Posterior cingulate gyrus (tissue), 11 donors: ENCODE data around the gene PIGR.

Source experiments
- DNase-seq, 10 donors: peaks; one replicate each; pipeline versions ENCODE4 v3.0.0 to v3.0.0-alpha.2; 2020 to 2021; ENCODE audit warnings: mixed read lengths in 3 of 10
- intact Hi-C: fragments of 100-400 bp; cut with DNase I; formaldehyde crosslinking; loops from one replicate; pipeline ENCODE4 v1.15.1; 2023

Gene PIGR

DNA sequence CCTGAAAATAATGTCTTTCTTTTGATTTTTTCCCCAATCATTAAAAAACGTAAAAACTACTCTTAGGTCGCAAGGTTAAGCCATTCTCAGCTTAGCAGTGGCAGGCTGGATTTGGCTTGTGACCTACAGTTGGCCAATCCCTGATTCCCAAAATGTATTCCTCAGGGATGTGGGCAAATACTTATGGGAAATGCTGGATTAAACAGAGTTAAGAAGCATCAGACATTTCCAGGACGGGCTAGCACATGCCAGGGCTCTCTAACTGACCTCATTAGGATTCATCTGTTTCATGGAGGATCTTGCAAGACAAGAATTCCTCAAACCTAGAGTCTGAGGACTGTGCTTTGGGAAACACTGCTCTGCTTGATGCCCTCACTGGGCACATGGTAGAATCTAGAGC lies 50.0 kb downstream of the PIGR start:
- DNase-seq, result no peak
- intact Hi-C loops, result no loop called here

DNA sequence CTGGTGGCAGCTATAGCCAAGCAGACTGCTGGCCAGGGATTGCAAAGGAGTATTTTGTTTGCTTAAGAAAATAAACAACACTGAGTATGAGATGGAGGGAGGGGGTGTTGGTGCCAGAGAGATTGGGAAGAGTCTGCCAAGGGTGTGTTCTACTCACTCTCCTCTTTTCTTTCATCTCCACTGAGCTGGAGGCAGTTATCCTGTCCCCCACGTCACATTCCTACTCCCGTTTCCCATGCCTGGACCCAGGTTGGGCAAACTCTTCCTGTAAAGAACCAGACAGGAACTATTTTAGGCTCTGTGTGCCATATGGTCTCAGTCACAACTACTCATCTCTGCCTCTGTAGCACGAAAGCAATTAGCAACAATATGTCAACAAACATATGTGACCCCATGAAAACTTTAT lies 50.4 kb downstream of the PIGR start:
- no peak for DNase-seq
- intact Hi-C loops, result no loop called here

DNA sequence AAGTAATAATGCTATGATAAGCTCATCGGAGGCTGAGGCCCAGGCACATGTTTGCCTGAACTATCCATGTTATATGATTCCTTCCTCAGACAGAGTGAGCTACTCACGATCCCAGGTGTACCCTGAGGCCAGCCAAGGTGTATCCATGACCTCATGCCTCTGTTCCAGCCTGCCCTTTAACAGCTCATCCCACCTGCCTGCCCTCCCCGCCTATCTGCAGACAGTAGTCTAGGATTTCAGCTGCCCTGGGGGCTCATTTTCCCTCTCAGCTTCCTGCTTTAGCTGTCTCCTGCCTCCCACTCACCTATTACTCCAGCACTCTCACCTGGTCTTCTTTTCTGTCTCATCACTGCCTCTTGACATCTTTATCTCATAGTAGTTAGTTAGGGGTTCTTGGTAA lies 50.9 kb downstream of the PIGR start:
- DNase-seq, result no peak
- intact Hi-C loops, result no loop called here

DNA sequence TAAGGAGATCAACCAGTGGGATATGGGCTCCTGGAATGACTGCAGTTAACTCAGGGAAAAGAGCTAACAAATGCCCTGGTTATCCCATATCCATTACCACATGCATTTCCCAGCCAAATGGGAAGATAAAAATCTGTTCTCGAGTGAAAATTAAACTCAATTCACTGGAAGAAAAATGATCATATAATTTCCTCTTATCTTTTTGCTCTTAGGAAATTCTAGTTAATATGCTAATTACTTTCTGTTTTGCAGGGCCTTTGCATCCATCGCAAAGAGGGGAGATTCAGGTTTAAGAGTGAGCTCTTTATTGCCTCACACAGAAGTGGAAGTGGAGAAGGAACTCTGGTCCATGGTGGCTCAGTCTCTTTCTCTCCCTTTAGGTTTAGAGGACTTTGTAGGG lies 52.9 kb downstream of the PIGR start:
- no peak for DNase-seq
- intact Hi-C loops, result no loop called here

DNA sequence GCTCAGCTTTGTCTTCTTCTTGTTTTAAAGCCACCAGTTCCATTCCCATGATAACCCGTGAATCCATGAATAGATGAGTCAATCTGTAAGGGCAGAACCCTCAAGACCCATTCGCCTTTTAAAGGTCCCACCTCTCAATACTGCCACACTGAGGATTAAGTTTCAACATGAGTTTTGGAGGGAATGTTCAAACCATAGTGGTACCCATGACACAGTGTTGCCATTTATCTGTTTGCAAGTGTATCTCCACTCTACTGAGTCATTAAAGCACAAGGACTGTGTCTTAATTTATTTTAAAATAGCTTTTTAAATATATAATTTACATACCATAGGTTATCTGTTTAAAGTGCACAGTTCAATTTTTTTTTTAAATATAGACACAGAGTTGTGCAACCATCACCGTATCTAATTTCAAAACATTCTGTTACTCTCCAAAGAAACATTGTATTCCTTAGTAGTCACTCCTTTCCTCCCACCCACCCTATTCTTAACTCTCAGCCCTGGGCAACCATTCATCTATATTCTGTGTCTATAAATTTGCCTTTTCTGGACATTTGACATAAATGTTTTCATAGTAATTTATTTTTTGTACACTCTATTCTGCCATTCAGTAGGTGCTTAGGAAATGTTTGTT lies 53.8 kb downstream of the PIGR start:
- intact Hi-C loops, result no loop called here
- no peak for DNase-seq

DNA sequence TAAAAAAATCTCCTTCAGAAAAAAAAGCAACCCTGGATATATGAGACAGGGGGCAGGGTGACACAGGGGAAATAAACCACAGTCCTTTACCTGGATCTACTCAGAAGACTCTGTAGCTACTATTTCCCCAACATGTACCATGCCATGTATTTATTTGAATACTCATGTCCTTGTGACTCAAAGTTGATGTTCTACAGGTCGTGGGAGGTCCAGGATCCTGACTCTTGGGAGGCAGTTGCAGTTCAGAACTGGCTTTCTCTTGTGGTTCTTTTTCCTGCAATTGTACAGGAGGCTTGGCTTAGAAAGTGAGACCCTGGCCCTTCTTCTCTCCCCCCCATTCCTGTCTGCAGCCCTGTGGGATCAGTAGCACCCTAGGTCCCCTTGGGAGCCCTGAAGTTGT lies 54.9 kb downstream of the PIGR start:
- DNase-seq, result no peak

DNA sequence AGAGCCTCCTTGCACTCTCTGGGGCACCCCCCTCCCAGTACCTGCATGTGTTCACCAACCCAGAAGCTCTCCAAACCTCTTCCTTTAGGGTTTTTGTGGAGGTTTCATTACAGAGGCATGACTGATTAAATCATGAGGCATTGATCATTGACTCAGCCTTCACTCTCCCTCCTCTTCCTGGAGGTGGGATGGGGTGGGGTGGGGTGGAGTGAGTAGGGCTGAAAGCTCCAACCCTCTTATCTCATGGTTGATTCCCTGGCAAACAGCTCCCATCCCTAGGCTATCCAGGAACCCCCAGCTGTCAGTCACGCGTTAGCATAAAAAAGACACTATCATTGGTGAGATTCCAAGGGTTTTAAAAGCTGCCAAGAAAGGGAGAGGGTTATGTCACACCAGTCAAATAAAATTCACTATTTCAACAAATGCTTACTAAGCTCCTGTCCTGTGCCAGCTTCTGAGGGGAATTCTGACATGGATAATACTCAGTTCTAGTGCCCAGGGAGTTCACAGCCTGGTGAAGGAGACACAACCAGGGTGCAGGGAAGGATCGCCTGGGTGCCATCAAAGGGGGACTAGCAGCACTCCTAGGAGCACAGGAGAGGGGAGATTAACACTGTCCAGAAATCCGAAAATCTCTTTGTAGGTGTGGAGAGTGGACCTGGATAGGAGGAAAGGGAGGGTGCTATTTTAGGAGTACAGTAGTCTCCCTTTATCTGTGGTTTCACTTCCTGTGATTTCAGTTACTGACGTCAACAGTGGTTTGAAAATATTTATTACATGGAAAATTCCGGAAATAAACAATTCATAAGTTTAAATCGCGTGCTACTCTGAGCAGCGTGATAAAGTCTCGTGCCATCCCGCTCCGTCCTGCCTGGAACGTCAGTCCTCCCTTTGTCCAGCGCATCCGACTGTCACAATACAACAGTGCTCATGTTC lies 55.9 kb downstream of the PIGR start:
- DNase-seq, result no peak
- intact Hi-C loops, result no loop called here

More for the DNA sequence above, 54.9 kb downstream of the PIGR start:
- intact Hi-C loops, result no loop called here

DNA sequence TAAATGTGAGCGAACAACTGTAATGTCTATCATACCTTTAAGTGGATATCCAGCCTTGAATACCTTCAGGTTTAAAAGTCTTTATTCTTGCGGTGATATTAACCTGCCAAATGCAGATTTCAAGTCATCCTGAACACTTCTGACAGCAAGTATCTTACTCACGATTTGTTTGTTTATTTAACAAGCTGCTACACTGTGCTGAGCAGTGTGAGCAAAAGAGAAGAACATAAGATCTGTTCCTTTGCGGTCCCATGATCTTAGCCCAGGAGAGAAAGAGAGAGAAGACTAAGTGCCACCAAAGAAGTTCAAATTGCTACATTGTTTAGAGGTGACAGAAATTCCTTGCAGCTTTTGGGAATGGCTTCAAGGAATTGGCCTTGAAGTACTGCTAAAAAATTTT lies 58.6 kb downstream of the PIGR start:
- DNase-seq, result no peak
- intact Hi-C loops, result no loop called here

DNA sequence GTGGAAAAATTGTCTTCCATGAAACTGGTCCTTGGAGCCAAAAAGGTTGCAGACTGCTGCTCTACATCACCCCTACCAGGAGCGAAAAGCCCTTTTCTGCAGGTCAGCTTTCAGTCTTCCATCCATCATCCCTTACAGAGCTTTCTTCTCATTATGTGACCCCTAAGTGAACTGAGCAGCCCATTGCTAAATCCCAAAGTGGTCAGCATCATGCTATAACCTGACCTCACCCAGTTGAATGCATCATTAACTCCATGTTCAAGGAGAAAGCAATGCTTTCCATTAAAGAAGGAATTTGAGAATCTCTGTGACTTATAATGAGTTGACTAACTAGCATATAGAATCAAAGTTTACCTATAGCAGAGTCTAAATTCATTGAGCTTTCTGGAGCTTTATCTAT lies 59.4 kb downstream of the PIGR start:
- intact Hi-C loops, result no loop called here
- DNase-seq, result no peak

DNA sequence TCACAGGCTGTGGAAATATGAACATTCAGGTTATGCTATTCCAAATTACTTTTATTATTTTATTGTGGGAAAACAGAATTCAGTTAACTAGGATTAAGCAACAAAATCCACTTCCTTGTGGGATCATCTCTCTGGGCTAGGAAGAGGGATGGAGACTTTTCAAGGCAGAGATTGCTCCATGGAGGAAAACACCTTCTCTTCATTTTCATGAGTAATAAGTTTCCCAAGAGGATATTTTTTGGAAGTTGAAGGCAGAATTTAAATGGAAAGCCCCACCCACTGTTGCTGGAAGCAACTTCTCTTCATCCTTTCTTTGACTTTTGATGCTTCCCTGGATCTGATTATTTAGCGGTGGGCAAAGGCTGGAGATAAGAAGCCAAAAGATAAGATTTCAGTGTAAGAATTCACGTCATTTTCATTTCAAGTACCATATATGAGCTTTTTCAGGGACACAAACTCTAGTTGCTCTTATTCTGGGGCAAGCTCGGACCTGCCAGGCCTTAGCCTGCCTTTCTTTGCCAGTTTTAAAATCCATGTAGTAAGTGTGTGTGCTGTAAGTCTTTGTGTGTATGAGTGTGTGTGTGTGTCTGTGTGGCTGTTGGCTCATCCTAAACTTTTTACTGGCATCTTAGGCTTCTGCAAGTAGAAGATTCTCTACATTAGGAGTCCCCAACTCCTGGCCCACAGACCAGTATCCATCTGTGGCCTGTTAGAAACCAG lies 60.8 kb downstream of the PIGR start:
- no peak for DNase-seq
- intact Hi-C loops, result no loop called here

DNA sequence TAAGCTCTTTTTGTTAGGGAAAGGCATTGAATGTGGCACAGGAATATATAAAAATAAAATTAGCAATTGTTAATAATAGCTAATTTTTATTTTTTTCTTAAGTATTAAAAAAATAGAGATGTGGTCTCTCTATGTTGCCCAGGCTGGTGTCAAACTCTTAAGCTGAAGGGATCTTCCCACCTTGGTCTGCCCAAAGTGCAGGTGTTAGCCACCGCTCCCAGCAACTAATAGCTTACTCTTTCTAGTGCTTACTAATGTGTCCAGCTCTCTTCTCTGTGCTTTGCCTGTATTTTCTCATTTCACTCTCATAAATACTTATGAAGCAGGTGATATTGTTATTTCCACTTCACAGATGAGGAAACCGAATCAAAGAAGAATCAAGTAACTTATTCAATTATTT lies 62.4 kb downstream of the PIGR start:
- no peak for DNase-seq
- intact Hi-C loops, result no loop called here

DNA sequence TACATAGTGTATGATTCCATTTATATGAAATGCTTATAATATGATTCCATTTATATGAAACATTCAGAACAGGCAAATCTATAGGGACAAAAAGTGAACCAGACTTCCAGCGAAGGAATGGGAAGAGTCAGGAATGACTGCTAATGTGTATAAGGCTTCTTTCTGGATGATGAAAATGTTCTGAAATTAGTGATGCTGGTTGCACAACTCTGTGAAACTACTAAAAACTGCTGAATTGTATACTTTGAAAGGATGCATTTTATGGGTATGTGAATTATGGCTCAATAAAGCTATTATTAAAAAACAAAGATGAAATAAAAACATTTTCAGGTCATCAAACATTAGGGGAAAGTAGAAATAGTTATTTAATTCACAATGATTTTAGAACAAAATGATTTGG lies 63.1 kb downstream of the PIGR start:
- intact Hi-C loops, result no loop called here
- no peak for DNase-seq

DNA sequence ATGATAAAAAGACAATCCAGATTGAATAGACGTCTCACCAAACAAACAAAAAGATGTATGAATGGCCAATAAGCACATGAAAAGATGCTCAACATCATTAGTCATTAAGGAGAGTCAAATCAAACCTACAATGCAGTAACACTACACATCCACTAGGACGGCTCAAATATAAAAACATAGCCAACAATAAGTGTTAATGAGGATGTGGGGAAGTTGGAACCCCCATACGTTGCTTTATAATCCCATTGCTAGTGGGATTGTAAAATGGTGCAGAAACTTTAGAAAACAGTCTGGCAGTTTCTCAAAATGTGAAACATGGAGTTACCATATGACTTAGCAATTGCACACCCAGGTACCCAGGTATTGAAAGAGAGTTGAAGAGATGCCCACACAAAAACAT lies 63.7 kb downstream of the PIGR start:
- DNase-seq, result no peak
- intact Hi-C loops, result no loop called here

DNA sequence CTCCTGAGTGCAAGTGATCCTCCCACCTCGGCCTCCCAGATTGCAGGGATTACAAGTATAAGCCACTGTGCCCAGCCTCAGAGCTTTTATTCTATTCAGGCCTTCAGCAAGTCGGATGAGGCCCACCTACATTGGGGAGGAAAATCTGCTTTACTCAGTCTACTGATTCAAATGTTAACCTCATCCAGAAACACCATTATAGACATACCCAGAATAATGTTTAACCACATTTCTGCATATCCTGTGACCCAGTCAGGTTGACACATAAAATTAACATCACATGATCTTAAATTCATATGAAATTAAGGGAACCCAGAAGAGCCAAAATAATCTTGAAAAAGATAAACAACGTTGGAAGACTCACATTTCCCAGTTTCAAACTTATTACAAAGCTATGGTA lies 66.0 kb downstream of the PIGR start:
- intact Hi-C loops, result no loop called here
- DNase-seq, result no peak
